GM20431 (cell line): Measurements from ENCODE around the gene SFTPA1.
"Not testable (repeated sequence)": the region's sequence is repeated elsewhere in the genome, so short reads cannot be mapped to it uniquely, and the experiment has no call there.

Source experiments
- in situ Hi-C: fragments of 300-500 bp; cut with MseI, MboI; formaldehyde crosslinking; loops from one replicate; pipeline ENCODE4 v1.15.0; 2020; ENCODE audit warnings: low sequenced_read_pairs; ENCODE audit not compliant: unreplicated experiment

The SFTPA1 gene

DNA sequence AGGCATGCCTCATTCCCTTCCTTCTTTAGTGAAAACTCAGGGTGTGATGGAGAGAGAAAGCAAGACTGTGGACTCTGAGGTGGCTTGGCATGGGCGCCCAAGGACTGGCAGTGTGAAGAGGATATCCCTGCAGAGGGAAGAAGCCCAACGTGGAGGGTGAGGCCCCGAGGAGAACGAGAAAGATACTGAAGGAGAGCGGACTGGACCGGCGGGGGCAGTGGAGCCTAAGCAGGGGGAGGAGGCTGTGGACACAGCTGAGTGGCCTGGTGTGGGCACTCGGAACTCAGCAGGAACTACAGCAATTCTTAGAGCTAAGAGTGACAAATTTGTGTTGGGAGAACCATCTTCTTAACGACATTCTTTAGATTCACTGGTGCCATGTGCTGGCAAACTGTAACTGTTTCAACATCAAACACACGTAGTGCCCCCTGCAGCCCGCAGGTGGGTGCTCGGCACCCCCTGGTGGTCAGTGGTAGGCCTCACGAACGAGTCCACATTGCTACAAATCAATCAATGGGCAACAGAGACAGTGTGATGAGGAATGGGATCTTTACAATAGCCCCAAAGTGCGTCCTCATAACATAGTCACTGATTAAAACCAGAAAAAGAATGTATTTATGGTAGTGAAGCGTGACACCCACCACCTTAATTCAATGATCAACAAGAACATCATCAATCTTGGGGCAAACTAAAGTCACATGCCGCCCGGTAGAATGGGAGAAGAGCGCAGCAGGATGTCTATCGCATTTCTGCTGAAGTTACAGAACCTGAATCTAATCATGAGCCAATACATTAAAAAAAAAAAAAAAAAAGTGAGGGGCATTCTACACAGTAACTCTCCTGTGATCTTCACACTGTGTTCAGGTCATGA lies 2.0 kb upstream of the SFTPA1 start:
- in situ Hi-C loops, result no loop called here

DNA sequence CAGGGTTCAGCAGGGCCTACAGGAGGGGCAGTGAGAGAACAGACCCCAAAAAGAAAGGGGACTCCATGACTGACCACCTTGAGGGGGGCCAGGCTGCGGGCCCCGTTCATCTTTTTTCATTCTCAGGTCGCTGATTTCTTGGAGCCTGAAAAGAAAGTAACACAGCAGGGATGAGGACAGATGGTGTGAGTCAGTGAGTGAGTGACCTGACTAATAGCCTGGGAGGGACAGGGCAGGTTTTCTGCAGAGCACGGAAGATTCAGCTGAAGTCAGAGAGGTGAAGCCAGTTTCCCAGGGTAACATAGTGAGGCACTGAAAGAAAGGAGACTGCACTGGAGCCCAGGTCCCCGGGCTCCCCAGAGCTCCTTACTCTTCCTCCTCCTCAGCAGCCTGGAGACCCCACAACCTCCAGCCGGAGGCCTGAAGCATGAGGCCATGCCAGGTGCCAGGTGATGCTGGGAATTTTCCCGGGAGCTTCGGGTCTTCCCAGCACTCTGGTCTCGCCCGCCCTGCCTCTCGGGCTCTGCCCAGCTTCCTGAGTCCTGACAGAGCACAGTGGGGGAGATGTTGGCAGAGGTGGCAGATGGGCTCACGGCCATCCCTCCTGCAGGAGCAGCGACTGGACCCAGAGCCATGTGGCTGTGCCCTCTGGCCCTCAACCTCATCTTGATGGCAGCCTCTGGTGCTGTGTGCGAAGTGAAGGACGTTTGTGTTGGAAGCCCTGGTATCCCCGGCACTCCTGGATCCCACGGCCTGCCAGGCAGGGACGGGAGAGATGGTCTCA lies 646 bp downstream of the SFTPA1 start:
- in situ Hi-C loops, result not testable (repeated sequence)

DNA sequence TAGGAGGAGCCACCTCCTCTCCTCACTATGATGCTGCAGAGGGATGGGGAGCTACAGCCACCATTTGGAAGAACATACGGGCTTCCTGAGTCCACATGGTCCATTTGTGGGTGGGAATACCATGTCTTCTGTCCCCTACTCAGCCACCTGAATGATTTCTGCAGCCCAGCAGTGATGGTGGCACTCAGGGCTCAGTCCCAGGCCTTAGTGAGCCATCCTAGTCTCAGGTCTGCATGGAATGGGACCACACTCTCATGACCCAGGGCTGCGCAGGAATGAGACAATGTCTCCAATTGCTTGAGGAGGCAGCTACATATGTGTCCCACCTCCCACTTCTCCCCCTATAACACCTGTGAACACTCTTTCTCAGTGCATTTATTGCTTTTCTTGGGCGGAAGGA lies 4.8 kb downstream of the SFTPA1 start:
- in situ Hi-C loops, result no loop called here

DNA sequence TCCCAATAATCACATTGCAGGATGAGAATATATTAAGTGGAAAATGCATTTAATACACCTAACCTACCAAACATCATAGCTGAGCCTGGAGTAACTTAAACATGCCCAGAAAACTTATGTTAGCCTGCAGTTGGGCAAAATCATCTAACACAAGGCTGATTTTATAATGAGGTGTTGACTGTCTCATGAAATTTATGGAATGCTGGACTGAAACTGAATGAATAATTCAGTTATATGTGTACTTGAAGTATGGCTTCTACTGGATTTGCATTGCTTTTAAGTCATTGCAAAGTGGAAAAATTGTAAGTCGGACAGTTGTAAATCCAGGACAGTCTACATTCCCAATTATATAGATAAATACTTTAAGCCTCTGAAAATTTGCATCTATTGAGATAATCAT lies 5.4 kb downstream of the SFTPA1 start:
- in situ Hi-C loops, result no loop called here

DNA sequence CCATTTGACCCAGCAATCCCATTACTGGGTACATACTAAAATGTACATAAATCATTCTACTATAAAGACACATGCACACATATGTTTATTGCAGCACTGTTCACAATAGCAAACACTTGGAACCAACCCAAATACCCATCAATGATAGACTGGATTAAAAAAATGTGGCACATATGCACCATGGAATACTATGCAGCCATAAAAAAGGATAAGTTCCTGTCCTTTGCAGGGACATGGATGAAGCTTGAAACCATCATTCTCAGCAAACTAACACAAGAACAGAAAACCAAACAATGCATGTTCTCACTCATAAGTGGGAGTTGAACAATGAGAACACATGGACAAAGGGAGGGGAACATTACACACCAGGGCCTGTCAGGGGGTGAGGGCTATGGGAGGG lies 12.9 kb downstream of the SFTPA1 start:
- in situ Hi-C loops, result not testable (repeated sequence)

DNA sequence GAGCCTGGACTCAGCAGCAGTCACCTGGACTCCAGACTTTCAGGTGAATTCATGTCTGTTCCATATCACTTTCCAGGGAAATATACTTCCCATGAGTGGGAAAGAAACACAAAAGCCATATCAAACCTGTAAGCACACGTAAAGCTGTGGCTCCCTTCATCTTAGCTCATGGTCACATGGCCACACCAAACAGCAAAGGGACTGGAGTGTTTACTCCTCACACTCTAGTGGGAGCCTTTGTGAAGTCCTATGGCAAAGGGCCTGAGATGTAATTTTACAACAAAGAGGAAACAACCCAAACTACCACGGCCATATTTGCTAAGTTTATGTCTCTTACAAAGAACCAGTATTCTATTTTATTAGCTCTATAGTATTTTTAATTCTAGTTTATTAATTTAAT lies 16.3 kb downstream of the SFTPA1 start:
- in situ Hi-C loops, result no loop called here

DNA sequence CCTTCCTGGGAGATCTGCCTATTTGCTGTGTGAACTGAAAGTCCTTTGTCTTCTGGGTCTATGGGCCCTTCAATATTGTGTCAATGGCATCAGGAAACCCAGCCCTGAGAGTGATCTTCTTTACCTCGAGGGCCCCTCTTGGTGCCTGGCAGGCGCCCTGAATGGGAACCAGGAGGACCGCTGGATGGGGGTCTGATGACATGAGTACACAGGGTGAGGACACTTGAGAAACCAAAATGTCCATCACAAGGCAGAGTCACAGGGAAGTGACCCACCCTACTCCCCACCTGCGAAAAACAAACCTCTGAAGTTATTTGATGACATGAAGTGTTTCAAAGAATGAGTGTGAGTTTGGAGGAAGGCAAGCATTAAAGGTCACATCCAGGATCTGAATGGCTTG lies 17.3 kb downstream of the SFTPA1 start:
- in situ Hi-C loops, result no loop called here

DNA sequence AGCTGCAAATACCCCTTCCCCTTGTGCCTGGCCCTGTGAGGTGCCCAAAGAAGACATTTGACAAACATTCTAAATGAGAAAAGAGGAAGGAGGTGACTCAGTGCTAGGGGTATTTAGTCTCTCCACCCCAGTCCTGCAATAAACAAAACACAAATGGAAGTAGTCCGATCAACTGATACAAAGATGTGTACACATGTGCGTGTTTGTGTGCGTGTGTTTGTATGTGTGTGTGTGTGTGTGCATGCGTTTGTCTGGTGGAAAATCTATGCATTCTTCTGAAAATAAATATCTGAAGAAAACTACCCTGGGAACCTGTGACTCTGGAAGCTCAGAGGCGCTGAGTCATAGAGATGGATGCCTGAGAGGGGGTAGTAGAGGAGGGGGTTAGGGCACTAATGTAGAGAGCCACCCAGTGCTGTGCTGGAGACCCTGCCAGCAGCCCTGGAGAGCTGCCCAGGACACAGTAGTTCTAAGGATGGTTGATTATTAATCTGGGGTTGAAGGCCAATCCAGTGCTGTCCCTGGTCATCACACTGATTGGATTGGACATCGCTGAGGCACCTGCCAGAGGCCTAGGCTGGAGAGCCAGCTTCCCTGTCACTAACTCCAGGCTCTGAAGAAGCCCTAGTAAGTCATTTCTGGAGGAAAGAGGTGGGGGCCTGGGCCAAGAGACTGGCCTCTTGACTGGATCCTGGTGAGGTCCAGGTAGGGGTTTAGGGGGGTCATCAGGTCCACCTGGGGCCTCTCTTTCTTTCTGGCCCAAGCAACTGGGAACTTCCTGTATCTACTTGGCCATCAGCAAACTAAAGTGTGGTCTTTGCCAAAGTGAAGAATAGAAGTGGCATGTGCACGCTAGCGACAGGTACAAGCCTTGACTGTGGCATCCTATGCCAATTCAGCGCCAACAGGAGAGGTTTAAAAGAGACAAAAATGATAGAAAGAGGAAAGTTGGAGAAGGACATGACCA lies 18.5 kb downstream of the SFTPA1 start:
- in situ Hi-C loops, result no loop called here

DNA sequence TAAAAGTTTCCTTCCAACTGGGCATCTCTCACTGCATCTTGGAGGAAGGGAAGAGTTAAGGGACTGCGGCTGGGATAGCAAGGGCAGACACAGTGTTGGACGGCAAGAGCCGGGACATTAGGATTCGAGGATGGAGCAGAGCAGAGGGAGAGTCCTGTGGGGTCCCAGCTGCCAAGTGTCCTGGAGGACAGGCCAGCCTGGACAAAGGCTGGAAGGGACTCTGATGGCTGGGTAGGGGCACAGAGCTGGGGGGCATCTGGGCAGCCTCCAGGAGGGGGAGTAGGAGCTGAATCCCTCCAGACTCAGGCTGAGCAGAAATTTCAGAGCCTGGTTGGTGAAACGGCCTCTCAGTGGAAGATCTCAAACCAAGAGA lies 19.2 kb downstream of the SFTPA1 start:
- in situ Hi-C loops, result no loop called here

DNA sequence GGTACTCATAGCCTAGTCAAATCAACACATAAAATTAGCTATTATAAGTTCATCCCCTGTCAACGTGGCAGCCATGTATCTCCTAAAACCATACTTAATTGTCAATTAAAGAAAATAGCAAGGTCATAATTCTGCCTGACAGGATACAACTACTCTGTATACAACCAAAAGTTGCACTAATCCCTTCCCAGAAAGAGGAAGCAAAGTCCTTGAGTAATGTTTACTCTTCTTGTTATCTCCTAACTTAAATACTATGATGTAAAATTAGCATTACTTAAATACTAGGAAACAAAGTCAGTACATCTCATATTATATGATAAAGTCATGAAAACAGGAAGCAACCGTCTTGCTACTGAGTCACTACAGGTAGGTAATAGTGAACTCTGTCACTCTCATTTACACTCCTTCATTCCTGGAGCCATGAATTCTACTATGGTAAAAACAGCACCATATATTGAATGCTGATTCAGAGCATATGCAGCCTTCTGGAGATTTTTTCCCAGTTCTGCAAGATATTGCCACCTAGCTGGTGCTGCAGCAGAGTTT lies 26.0 kb downstream of the SFTPA1 start:
- in situ Hi-C loops, result not testable (repeated sequence)

DNA sequence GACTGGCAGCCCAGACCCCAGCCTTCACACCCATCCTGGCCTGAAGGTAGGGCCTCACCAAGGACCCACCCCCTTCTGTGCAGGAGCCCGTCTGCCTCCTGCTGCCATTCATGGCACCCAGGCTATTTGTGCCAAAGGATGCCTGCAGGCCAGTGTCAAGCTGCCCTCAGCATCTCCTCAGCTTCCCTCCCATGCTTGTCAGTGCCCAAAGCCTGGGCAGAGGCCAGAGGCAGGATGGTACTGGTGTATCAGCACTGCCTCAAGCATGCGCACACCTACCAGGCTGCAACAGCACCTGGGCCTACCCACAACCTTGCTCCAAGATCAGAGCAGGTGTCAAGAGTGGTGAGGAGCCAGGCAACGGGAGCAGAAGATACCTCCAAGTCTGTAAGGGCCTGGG lies 27.6 kb downstream of the SFTPA1 start:
- in situ Hi-C loops, result no loop called here

DNA sequence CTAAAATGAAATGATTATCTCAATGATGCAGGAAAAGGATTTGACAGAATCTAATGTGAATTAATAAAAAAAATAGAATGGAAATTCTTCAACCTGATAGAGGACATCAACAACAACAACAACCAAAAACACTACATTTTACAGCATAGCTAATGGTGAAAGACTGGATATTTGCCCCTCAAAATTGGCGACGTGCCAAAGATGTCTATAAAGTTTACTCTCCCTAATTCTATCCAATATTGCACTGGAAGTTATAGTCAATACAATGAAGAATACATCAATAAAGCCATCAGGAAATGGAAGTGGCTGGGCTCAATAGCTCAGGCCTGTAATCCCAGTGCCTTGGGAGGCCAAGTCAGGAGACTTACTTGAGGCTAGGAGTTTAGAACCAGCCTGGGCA lies 42.0 kb downstream of the SFTPA1 start:
- in situ Hi-C loops, result not testable (repeated sequence)

DNA sequence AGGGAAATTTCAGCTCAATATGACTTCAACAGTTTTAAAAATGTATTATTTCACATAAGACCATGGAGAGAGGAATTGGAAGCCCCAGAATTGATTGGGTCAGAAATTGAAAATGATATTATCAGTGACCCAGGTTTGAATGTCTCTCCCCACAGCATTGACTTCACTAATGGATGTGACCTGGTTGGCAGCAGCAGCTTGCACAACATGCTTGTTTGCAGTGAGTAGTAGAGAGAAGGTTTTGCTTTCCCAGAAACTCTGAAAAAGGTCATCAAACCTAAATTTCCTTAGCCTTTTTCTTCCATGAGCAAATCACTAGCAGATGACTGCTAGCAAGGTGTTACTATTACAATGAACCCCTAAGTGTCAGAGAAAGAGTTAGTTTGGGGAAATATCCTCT lies 52.5 kb downstream of the SFTPA1 start:
- in situ Hi-C loops, result not testable (repeated sequence)

DNA sequence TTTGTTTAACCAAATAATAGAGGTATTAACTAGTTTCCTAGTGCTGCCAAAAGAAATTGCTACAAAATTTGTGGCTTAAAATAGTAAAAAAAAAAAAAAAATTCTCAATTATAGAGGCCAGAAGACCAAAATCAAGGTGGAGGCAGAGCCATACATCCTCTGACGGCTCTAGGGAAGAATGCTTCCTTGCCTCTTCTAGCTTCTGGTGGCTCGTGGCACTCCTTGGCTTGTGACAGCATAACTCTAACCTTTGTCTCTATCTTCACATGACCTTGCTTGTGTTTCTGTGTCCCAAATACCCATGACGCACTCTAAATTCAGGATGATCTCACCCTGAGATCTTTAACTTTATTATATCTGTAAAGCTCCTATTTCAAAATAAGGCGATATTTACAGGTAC lies 53.9 kb downstream of the SFTPA1 start:
- in situ Hi-C loops, result not testable (repeated sequence)
